HepG2 (cell line): Measurements from ENCODE around the gene DNAAF3. TPM values are rescaled to one million over a fixed set of nuclear protein-coding genes. Genes with fewer than 3 reads are reported as not detected.

Experiments used
- BHLHE40 ChIP-seq: IDR thresholded peaks from 2 replicates; pipeline ENCODE4 v1.6.1; 2011; ENCODE audit warnings: low read length, improper control_type of control experiment
- DR1 ChIP-seq: sonication (generic); formaldehyde crosslinking; IDR thresholded peaks from 2 replicates; pipeline ENCODE4 v1.8.0; 2021; ENCODE audit warnings: mild to moderate bottlenecking, missing genetic modification reagents, inconsistent platforms
- HNRNPK ChIP-seq: fragments of 200-400 bp; formaldehyde crosslinking; IDR thresholded peaks from 2 replicates; pipeline ENCODE4 v1.6.1; 2018; ENCODE audit warnings: low read length, low read depth, moderate library complexity, mild to moderate bottlenecking; ENCODE audit not compliant: poor library complexity, severe bottlenecking
- IRF2 ChIP-seq: IDR thresholded peaks from 2 replicates; pipeline ENCODE4 v1.6.1; 2018; ENCODE audit warnings: missing genetic modification reagents, missing compliant biosample characterization
- IRX3 ChIP-seq: sonication (generic); formaldehyde crosslinking; IDR thresholded peaks from 2 replicates; pipeline ENCODE4 v1.8.1; 2023; ENCODE audit warnings: mild to moderate bottlenecking, low read depth, missing genetic modification reagents, borderline replicate concordance
- NFE2L1 ChIP-seq: sonication (generic); formaldehyde crosslinking; IDR thresholded peaks from 2 replicates; pipeline ENCODE4 v1.4.0; 2020; ENCODE audit warnings: missing genetic modification reagents, mild to moderate bottlenecking, borderline replicate concordance
- PATZ1 ChIP-seq: sonication (generic); formaldehyde crosslinking; IDR thresholded peaks from 2 replicates; pipeline ENCODE4 v1.4.0; 2020; ENCODE audit warnings: missing genetic modification reagents
- PLRG1 ChIP-seq: fragments of 450-650 bp; conservative IDR thresholded peaks from 2 replicates; pipeline ENCODE4 v1.6.1; 2016
- PRPF4 ChIP-seq: fragments of 200-400 bp; formaldehyde crosslinking; IDR thresholded peaks from 2 replicates; pipeline ENCODE4 v1.6.1; 2016; ENCODE audit warnings: low read length, low read depth; ENCODE audit not compliant: poor library complexity, severe bottlenecking
- SIX1 ChIP-seq: sonication (generic); formaldehyde crosslinking; IDR thresholded peaks from 2 replicates; pipeline ENCODE4 v1.4.0; 2020; ENCODE audit warnings: missing genetic modification reagents, borderline replicate concordance
- SIX4 ChIP-seq: sonication (generic); formaldehyde crosslinking; IDR thresholded peaks from 2 replicates; pipeline ENCODE4 v1.4.0; 2020; ENCODE audit warnings: missing genetic modification reagents
- SRSF1 ChIP-seq: fragments of 200-400 bp; formaldehyde crosslinking; optimal IDR thresholded peaks from 2 replicates; pipeline ENCODE3; 2017; ENCODE audit warnings: mild to moderate bottlenecking, low read depth, low read length, moderate library complexity
- THAP7 ChIP-seq: sonication (generic); formaldehyde crosslinking; IDR thresholded peaks from 2 replicates; pipeline ENCODE4 v1.8.1; 2023; ENCODE audit warnings: mild to moderate bottlenecking, missing genetic modification reagents
- THYN1 ChIP-seq: sonication (generic); formaldehyde crosslinking; IDR thresholded peaks from 2 replicates; pipeline ENCODE4 v1.8.1; 2023; ENCODE audit warnings: low read depth, mild to moderate bottlenecking, moderate library complexity, missing genetic modification reagents, borderline replicate concordance
- ZFP82 ChIP-seq: sonication (generic); formaldehyde crosslinking; IDR thresholded peaks from 2 replicates; pipeline ENCODE4 v1.5.1; 2020; ENCODE audit warnings: mild to moderate bottlenecking, missing genetic modification reagents, borderline replicate concordance
- ZIK1 ChIP-seq: sonication (generic); formaldehyde crosslinking; IDR thresholded peaks from 2 replicates; pipeline ENCODE4 v1.5.0; 2020; ENCODE audit warnings: mild to moderate bottlenecking, low read depth, missing genetic modification reagents, borderline replicate concordance
- ZNF121 ChIP-seq: sonication (generic); formaldehyde crosslinking; IDR thresholded peaks from 2 replicates; pipeline ENCODE4 v1.5.0; 2020; ENCODE audit warnings: mild to moderate bottlenecking, missing genetic modification reagents
- ZNF18 ChIP-seq: sonication (generic); formaldehyde crosslinking; IDR thresholded peaks from 2 replicates; pipeline ENCODE4 v1.8.0; 2022; ENCODE audit warnings: mild to moderate bottlenecking, missing genetic modification reagents; ENCODE audit not compliant: insufficient replicate concordance
- ZNF275 ChIP-seq: sonication (generic); formaldehyde crosslinking; IDR thresholded peaks from 2 replicates; pipeline ENCODE4 v1.8.0; 2022; ENCODE audit warnings: missing genetic modification reagents, mild to moderate bottlenecking, inconsistent platforms, borderline replicate concordance
- ZNF431 ChIP-seq: sonication (generic); formaldehyde crosslinking; IDR thresholded peaks from 2 replicates; pipeline ENCODE4 v1.9.0; 2022; ENCODE audit warnings: missing genetic modification reagents, low read depth, mild to moderate bottlenecking, borderline replicate concordance
- ZNF44 ChIP-seq: sonication (generic); formaldehyde crosslinking; IDR thresholded peaks from 2 replicates; pipeline ENCODE4 v1.5.1; 2020; ENCODE audit warnings: mild to moderate bottlenecking, missing genetic modification reagents
- ZSCAN5A ChIP-seq: sonication (generic); formaldehyde crosslinking; IDR thresholded peaks from 2 replicates; pipeline ENCODE4 v1.8.0; 2022; ENCODE audit warnings: mild to moderate bottlenecking, missing genetic modification reagents, borderline replicate concordance
- polyA plus RNA-seq, 8 experiments: library from polyadenylated mRNA; depleted of rRNA in 3 of 8; stranded (reverse) in 7 of 8; unstranded in 1 of 8; fragments of >200 nt; fragmentation: Illumina TruSeq in 4 of 8; extraction: Trizol in 4 of 8; gene quantifications; 2 replicates each; pipeline versions ENCODE4 v1.2.1 to v1.2.3, GENCODE V29; 2011 to 2016; ENCODE audit warnings: low read depth in 4 of 8, missing spikeins in 1 of 8, mixed read lengths in 1 of 8; ENCODE audit not compliant: insufficient read depth in 1 of 8
- total RNA-seq, 5 experiments: library from RNA; depleted of rRNA; stranded (reverse); fragments of >200 nt; fragmentation: Illumina TruSeq; extraction: Trizol; gene quantifications; 2 replicates each; pipeline ENCODE4 v1.2.3, GENCODE V29; 2016; ENCODE audit warnings: low read depth in 1 of 5

The DNAAF3 gene
- total and polyA plus RNA-seq, 2 of the 13 experiments (the other 11 are each of a cell fraction or from before 2014, with no cell fraction given), result 0.30 to 0.40 TPM

GRCh38 chr19:55178781-55179599 is 12.6 kb upstream of the DNAAF3 start (continued):
- TF ChIP-seq ZNF275 (CRISPR knock-in tag), result no peak
- no peak for TF ChIP-seq PRPF4
- no peak for TF ChIP-seq IRX3 (CRISPR knock-in tag)
- 0 out of 2 replicates have a peak, but pooled peaks have one; percentile 41 for TF ChIP-seq ZFP82
- no peak for TF ChIP-seq ZIK1 (CRISPR knock-in tag)
- no peak for TF ChIP-seq PLRG1
- TF ChIP-seq IRF2 (CRISPR knock-in tag), result no peak
- TF ChIP-seq ZSCAN5A (CRISPR knock-in tag), result no peak
- no peak for TF ChIP-seq ZNF18 (CRISPR knock-in tag)
- peak; percentile 86 for TF ChIP-seq ZNF121 (CRISPR knock-in tag)
- no peak for TF ChIP-seq HNRNPK
- TF ChIP-seq ZNF431 (CRISPR knock-in tag), result no peak
- TF ChIP-seq SRSF1, result peak; percentile 20
- no peak for TF ChIP-seq NFE2L1
- no peak for TF ChIP-seq ZNF44 (CRISPR knock-in tag)
- TF ChIP-seq THAP7 (CRISPR knock-in tag), result no peak
- TF ChIP-seq THYN1 (CRISPR knock-in tag), result no peak
- no peak; the same call in 1 of the 2 replicates for TF ChIP-seq PATZ1 (CRISPR knock-in tag)
- no peak for TF ChIP-seq SIX1 (CRISPR knock-in tag)
- TF ChIP-seq BHLHE40, result no peak
- no peak for TF ChIP-seq DR1
- TF ChIP-seq SIX4 (CRISPR knock-in tag), result no peak
